ENCODE data around the gene LRRC4.

- no peak for TF ChIP-seq CTCF (tag by site-specific recombination; IDR thresholded peaks at IDR 0.05)
- no peak for TF ChIP-seq YY1 (tag by site-specific recombination; IDR thresholded peaks at IDR 0.05)
- no peak for TF ChIP-seq ZNF658 (tag by site-specific recombination; IDR thresholded peaks at IDR 0.05)
- TF ChIP-seq GLI4 (tag by site-specific recombination; IDR thresholded peaks at IDR 0.05) = no peak
- no peak for TF ChIP-seq ZNF530 (tag by site-specific recombination; IDR thresholded peaks at IDR 0.05; ENCODE audit: low read depth)
- no peak for TF ChIP-seq KLF9 (tag by site-specific recombination; IDR thresholded peaks at IDR 0.05; ENCODE audit: low read depth)
- no peak for TF ChIP-seq ZNF830 (tag by site-specific recombination; IDR thresholded peaks at IDR 0.05; ENCODE audit: low read depth)
- no peak for TF ChIP-seq ZNF670 (tag by site-specific recombination; IDR thresholded peaks at IDR 0.05; ENCODE audit: low read depth)
- TF ChIP-seq ZNF645 (tag by site-specific recombination; IDR thresholded peaks at IDR 0.05) = no peak
Observed at GRCh38 chr7:128068785-128069184, 37.5 kb upstream of the LRRC4 start.

Measured in HEK293 (cell line).